DND-41 (cell line): ENCODE data around the gene SLC25A51.

ENCODE experiments used
- EZH2 ChIP-seq: IDR thresholded peaks from 3 replicates; pipeline ENCODE4 v1.6.1; 2012; ENCODE audit warnings: borderline replicate concordance, low read depth, mild to moderate bottlenecking, moderate library complexity, low read length, inconsistent platforms; ENCODE audit not compliant: severe bottlenecking
- TF ChIP-seq, protein P1 (sequence below): IDR thresholded peaks from 2 replicates; pipeline ENCODE4 v1.5.1; 2012; ENCODE audit warnings: borderline replicate concordance, low read length, moderate library complexity, mild to moderate bottlenecking; ENCODE audit not compliant: poor library complexity, severe bottlenecking; ENCODE audit errors: extremely low read depth

DNA sequence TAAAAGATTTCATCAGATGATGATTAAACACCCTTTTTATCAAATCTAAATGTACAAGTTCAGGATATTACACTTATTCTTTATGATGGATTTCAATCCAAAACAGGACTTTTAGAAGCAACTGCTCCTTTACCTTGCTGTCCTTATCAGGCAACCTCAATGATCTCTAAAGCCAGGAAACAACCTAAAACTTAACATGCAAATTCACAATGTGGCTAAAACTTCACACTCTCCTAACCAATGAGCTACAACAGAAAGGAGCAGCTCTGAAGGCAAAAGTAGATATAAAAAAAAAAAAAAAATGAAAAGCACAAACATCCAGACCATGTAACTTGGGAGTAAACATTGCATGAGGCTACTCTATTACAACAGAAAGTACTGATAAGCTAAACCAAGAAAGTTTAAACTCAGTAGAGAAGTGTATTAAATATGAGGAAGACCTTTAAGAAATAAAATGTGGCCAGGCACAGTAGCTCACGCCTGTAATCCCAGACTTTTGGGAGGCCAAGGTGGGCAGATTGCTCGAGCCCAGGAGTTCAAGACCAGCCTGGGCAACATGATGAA is 22.9 kb downstream of the SLC25A51 start:
- TF ChIP-seq, protein P1, sequence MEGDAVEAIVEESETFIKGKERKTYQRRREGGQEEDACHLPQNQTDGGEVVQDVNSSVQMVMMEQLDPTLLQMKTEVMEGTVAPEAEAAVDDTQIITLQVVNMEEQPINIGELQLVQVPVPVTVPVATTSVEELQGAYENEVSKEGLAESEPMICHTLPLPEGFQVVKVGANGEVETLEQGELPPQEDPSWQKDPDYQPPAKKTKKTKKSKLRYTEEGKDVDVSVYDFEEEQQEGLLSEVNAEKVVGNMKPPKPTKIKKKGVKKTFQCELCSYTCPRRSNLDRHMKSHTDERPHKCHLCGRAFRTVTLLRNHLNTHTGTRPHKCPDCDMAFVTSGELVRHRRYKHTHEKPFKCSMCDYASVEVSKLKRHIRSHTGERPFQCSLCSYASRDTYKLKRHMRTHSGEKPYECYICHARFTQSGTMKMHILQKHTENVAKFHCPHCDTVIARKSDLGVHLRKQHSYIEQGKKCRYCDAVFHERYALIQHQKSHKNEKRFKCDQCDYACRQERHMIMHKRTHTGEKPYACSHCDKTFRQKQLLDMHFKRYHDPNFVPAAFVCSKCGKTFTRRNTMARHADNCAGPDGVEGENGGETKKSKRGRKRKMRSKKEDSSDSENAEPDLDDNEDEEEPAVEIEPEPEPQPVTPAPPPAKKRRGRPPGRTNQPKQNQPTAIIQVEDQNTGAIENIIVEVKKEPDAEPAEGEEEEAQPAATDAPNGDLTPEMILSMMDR, result no peak
- TF ChIP-seq EZH2, result no peak
